Right atrium auricular region (tissue), 2 donors: Measurements from ENCODE around the gene KIF1B. TPM values are rescaled to one million over a fixed set of nuclear protein-coding genes. Genes with fewer than 3 reads are reported as not detected.

ENCODE experiments used
- DNase-seq: peaks from one replicate; pipeline ENCODE4 v3.0.0-alpha.2; 2019; ENCODE audit warnings: low spot score
- H3K27ac ChIP-seq, 2 donors: fragments of 200-600 bp; sonication (generic); 1 replicate in 1 of 2; 2 replicates in 1 of 2; pipeline ENCODE4 v1.5.1; 2016 to 2019
- H3K27me3 ChIP-seq, 2 donors: fragments of 200-600 bp; sonication (generic); one replicate each; pipeline versions ENCODE4 v1.5.1 to v1.6.0; 2017 to 2019
- H3K36me3 ChIP-seq: fragments of 200-600 bp; sonication (generic); one replicate; pipeline ENCODE4 v1.5.1; 2016
- H3K4me1 ChIP-seq, 2 donors: fragments of 200-600 bp; sonication (generic); one replicate each; pipeline versions ENCODE4 v1.5.1 to v1.6.0; 2017 to 2019
- H3K4me3 ChIP-seq, 2 donors: fragments of 200-600 bp; sonication (generic); 1 replicate in 1 of 2; 2 replicates in 1 of 2; pipeline ENCODE4 v1.5.1; 2017 to 2019; ENCODE audit warnings: mild to moderate bottlenecking in 1 of 2, moderate library complexity in 1 of 2
- H3K9me3 ChIP-seq, 2 donors: fragments of 200-600 bp; sonication (generic); one replicate each; pipeline ENCODE4 v1.5.1; 2019
- total RNA-seq, 2 donors: library from RNA; depleted of rRNA; stranded (reverse); fragments of >200 nt; gene quantifications; one replicate each; pipeline ENCODE4 v1.1.0, GENCODE V29; 2016
- TF ChIP-seq, protein P1 (sequence below), 2 donors: fragments of 200-600 bp; sonication (generic); IDR thresholded peaks; one replicate each; pipeline ENCODE4 v1.5.1; 2019; ENCODE audit warnings: antibody characterized with exemption in 2 of 2

The KIF1B gene
- total RNA-seq, 2 donors from 2014 or later: 55.7 to 63.9 TPM

DNA sequence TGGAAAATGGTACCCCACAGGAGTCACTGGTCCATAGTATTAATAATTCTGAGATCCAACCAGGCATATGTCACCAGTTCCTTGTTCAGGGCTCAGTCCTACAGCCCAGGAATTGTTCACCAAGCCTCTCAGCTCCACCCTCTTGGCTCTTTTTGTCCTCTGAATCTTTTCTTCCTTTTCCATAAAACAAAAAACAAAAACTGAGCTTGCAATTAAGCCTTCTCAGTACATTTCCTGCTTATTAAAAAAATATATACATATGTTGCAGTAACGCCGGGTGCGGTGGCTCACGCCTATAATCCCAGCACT is 23.4 kb upstream of the KIF1B start:
- no peak for DNase-seq
- H3K27me3 ChIP-seq: no peaks in the 10 kb centered on the region
- H3K9me3 ChIP-seq: peaks cover 0 to 3% of the 10 kb centered on the region in 2 donors
- no peak overlapping the region for H3K27ac ChIP-seq
- no peak overlapping the region for H3K4me3 ChIP-seq
- H3K4me1 ChIP-seq: no peaks in the 10 kb centered on the region
- no peaks in the 10 kb centered on the region for H3K36me3 ChIP-seq
- TF ChIP-seq, protein P1, sequence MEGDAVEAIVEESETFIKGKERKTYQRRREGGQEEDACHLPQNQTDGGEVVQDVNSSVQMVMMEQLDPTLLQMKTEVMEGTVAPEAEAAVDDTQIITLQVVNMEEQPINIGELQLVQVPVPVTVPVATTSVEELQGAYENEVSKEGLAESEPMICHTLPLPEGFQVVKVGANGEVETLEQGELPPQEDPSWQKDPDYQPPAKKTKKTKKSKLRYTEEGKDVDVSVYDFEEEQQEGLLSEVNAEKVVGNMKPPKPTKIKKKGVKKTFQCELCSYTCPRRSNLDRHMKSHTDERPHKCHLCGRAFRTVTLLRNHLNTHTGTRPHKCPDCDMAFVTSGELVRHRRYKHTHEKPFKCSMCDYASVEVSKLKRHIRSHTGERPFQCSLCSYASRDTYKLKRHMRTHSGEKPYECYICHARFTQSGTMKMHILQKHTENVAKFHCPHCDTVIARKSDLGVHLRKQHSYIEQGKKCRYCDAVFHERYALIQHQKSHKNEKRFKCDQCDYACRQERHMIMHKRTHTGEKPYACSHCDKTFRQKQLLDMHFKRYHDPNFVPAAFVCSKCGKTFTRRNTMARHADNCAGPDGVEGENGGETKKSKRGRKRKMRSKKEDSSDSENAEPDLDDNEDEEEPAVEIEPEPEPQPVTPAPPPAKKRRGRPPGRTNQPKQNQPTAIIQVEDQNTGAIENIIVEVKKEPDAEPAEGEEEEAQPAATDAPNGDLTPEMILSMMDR (IDR thresholded peaks at IDR 0.05): no peak

DNA sequence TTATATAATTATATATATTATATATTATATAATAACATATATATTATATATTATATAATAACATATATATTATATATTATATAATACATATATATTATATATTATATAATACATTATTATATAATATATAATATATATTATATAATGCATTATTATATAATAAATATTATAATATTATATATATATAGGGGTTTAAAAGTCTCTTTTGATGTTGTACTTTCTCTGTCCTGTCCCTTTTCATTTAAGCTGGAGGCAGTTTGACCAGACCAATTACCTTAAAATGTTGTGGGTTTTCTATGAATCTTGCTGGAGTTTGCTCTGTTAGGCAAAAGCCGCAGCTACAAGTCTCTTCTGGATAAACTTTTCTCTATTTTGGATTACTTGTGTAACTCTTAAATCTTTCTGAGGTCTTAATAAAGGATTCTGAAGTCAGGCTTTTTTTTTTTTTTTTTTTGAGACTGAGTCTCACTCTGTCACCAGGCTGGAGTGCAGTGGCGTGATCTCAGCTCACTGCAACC is 22.2 kb upstream of the KIF1B start:
- H3K9me3 ChIP-seq: peaks cover 0 to 3% of the 10 kb centered on the region in 2 donors
- no peak for DNase-seq
- H3K27me3 ChIP-seq: no peaks in the 10 kb centered on the region
- TF ChIP-seq, protein P1 (IDR thresholded peaks at IDR 0.05): no peak
- H3K4me1 ChIP-seq: no peaks in the 10 kb centered on the region
- no peak overlapping the region for H3K27ac ChIP-seq
- H3K36me3 ChIP-seq: no peaks in the 10 kb centered on the region
- H3K4me3 ChIP-seq: no peak overlapping the region

DNA sequence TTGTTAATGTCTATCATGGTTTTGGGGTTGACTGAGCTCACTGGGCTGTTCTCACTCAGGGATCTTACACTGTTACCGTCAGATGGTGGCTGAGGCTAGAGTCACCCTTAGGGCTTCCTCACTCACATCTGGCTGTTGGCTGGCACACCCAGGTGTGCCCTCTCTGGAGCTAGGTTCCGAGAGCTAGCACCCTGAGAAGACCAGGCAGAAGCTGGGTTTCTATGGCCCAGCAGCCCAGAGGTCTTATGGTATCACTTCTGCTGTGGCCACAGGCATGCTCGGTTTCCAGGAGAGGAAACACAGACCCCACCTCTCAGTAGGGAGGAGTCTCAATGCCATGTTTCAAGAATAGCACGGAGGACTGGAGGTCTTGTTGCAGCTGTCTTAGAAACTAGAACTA is 20.7 kb upstream of the KIF1B start:
- Histone ChIP-seq H3K36me3 (no peaks in the 10 kb centered on the region), H3K27ac (no peak overlapping the region), H3K27me3 (no peaks in the 10 kb centered on the region), H3K4me3 (no peak overlapping the region), H3K4me1 (no peaks in the 10 kb centered on the region), H3K9me3 (peaks cover 0 to 3% of the 10 kb centered on the region in 2 donors)
- TF ChIP-seq, protein P1 (IDR thresholded peaks at IDR 0.05): no peak
- DNase-seq: no peak

DNA sequence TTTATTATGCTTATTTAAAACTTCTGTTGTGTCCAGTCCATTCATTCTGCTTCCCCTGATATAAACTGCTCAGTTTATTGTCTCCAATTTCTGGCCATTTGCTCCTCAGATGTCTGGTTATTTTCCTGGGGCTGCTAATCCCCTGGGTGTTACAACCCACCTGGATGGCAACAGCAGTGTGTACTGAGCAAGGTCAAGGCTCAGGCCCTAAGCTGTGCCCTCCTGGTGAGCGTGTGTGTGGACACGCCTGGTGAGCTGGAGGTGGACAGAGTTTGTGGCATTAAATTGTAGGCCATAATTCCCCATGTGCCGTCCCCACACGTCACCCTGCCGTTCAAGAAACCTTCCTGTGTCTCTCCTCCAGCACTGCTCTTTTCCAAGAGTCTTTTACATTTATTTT is 18.1 kb upstream of the KIF1B start:
- Histone ChIP-seq H3K9me3 (peaks cover 0 to 3% of the 10 kb centered on the region in 2 donors), H3K4me3 (no peak overlapping the region), H3K27ac (no peak overlapping the region), H3K4me1 (no peaks in the 10 kb centered on the region), H3K36me3 (no peaks in the 10 kb centered on the region), H3K27me3 (no peaks in the 10 kb centered on the region)
- no peak for DNase-seq
- TF ChIP-seq, protein P1 (IDR thresholded peaks at IDR 0.05): no peak

DNA sequence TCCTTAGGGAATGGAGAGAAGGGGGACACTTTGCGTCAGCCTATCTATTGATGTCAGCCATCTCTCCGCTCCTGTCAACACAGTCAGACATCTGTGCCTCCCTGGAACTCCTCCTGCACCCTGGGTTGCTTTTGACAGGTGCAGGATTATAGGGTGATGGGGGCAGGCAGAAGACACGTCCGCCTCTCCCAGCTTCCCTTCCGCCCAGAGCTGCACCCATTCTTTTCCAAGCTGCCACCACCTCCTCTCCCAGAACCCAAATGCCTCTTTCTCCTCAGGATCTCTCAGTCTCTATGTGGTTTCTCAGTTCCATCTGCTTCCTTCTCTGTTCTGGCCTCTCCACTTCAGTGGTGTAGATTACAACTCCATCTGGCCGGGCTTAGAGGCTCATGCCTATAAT is 17.1 kb upstream of the KIF1B start:
- no peak for DNase-seq
- H3K9me3 ChIP-seq: peaks cover 0 to under 1% of the 10 kb centered on the region in 2 donors
- TF ChIP-seq, protein P1 (IDR thresholded peaks at IDR 0.05): no peak
- no peak overlapping the region for H3K4me3 ChIP-seq
- no peaks in the 10 kb centered on the region for H3K27me3 ChIP-seq
- H3K4me1 ChIP-seq: no peaks in the 10 kb centered on the region
- no peak overlapping the region for H3K27ac ChIP-seq
- H3K36me3 ChIP-seq: no peaks in the 10 kb centered on the region

DNA sequence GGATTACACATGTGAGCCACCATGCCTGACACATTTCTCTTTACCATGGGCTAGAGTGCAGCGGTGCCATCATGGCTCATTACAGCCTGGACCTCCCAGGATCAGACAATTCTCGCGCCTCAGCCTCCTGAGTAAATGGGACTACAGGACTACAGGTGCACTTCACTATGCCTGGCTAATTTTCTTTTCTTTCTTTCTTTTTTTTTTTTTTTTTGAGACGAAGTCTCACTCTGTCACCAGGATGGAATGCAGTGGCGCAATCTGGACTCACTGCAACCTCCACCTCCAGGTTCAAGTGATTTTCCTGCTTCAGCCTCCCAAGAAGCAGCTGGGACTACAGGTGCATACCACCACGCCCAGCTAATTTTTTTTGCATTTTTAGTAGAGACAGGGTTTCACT is 14.8 kb upstream of the KIF1B start:
- H3K27me3 ChIP-seq: no peaks in the 10 kb centered on the region
- no peak overlapping the region for H3K27ac ChIP-seq
- H3K9me3 ChIP-seq: no peaks in the 10 kb centered on the region
- no peak for DNase-seq
- TF ChIP-seq, protein P1 (IDR thresholded peaks at IDR 0.05): no peak
- H3K4me1 ChIP-seq: no peaks in the 10 kb centered on the region
- H3K4me3 ChIP-seq: no peak overlapping the region
- H3K36me3 ChIP-seq: no peaks in the 10 kb centered on the region
